ENCODE data around the gene CD99. TPM values are rescaled to one million over a fixed set of nuclear protein-coding genes. Genes with fewer than 3 reads are reported as not detected.

Gene CD99
- total and polyA plus RNA-seq, 3 donors from 2014 or later, result 450 to 1,032 (median 733) TPM

GRCh38 chrX:2697741-2698299 lies 6.7 kb downstream of the CD99 start:
- no peak overlapping the region for H3K27ac ChIP-seq
- intact Hi-C loops (cut with DNase I; ENCODE audit: low total_unique reads), result no loop called here

GRCh38 chrX:2698604-2699003 lies 7.5 kb downstream of the CD99 start:
- H3K4me1 ChIP-seq, result peaks cover 68% of the 10 kb centered on the region
- no peaks in the 10 kb centered on the region for H3K9me3 ChIP-seq
- intact Hi-C loops (cut with DNase I; ENCODE audit: low total_unique reads), result no loop called here
- no peaks in the 10 kb centered on the region for H3K27me3 ChIP-seq
- no peak for DNase-seq
- no peak overlapping the region for H3K4me3 ChIP-seq
- no peaks in the 10 kb centered on the region for H3K36me3 ChIP-seq (ENCODE audit: low read depth, missing control alignments)
- no peak for TF ChIP-seq CTCF (IDR thresholded peaks at IDR 0.05)
- TF ChIP-seq POLR2A (IDR thresholded peaks at IDR 0.05), result no peak
- WGBS, 2 donors, result 78 to 88% methylated on average over 5 of the region's 5 CpGs
- H3K27ac ChIP-seq, result no peak overlapping the region

More at GRCh38 chrX:2697741-2698299, 6.7 kb downstream of the CD99 start:
- Histone ChIP-seq H3K9me3 (no peaks in the 10 kb centered on the region), H3K36me3 (ENCODE audit: low read depth, missing control alignments) (no peaks in the 10 kb centered on the region), H3K4me1 (peaks cover 72% of the 10 kb centered on the region), H3K27me3 (no peaks in the 10 kb centered on the region), H3K4me3 (no peak overlapping the region)
- no peak for TF ChIP-seq CTCF (IDR thresholded peaks at IDR 0.05)
- no peak for TF ChIP-seq POLR2A (IDR thresholded peaks at IDR 0.05)
- no peak for DNase-seq
- WGBS, 2 donors, result 43 to 59% methylated on average over 9 of the region's 9 CpGs

- Histone ChIP-seq H3K27ac (no peak overlapping the region), H3K36me3 (ENCODE audit: low read depth, missing control alignments) (no peaks in the 10 kb centered on the region), H3K4me3 (no peak overlapping the region), H3K4me1 (peaks cover 70% of the 10 kb centered on the region), H3K9me3 (no peaks in the 10 kb centered on the region), H3K27me3 (no peaks in the 10 kb centered on the region)
- 70 to 73% methylated on average over 4 of the region's 4 CpGs for WGBS, 2 donors
- intact Hi-C loops (cut with DNase I; ENCODE audit: low total_unique reads), result no loop called here
- DNase-seq, result no peak
- no peak for TF ChIP-seq POLR2A (IDR thresholded peaks at IDR 0.05)
- TF ChIP-seq CTCF (IDR thresholded peaks at IDR 0.05), result no peak
Measured at GRCh38 chrX:2699959-2700358, 8.9 kb downstream of the CD99 start.

- Histone ChIP-seq H3K36me3 (ENCODE audit: low read depth, missing control alignments) (no peaks in the 10 kb centered on the region), H3K9me3 (no peaks in the 10 kb centered on the region), H3K4me1 (peaks cover 70% of the 10 kb centered on the region), H3K4me3 (no peak overlapping the region), H3K27me3 (no peaks in the 10 kb centered on the region), H3K27ac (no peak overlapping the region)
- WGBS, 2 donors, result 92 to 95% methylated on average over 9 of the region's 9 CpGs
- intact Hi-C loops (cut with DNase I; ENCODE audit: low total_unique reads), result no loop called here
- DNase-seq, result no peak
- TF ChIP-seq POLR2A (IDR thresholded peaks at IDR 0.05) (no peak), CTCF (IDR thresholded peaks at IDR 0.05) (no peak)
Measured at GRCh38 chrX:2700405-2701320, 9.6 kb downstream of the CD99 start.

All from testis (tissue), 3 donors.